SHP77 (cell line): ENCODE results near the gene RTN1.

Source experiments
- DNase-seq, 2 experiments: peaks; one replicate each; lab custom pipeline; 2025; lab: John Stamatoyannopoulos, UW

RTN1 gene

DNA sequence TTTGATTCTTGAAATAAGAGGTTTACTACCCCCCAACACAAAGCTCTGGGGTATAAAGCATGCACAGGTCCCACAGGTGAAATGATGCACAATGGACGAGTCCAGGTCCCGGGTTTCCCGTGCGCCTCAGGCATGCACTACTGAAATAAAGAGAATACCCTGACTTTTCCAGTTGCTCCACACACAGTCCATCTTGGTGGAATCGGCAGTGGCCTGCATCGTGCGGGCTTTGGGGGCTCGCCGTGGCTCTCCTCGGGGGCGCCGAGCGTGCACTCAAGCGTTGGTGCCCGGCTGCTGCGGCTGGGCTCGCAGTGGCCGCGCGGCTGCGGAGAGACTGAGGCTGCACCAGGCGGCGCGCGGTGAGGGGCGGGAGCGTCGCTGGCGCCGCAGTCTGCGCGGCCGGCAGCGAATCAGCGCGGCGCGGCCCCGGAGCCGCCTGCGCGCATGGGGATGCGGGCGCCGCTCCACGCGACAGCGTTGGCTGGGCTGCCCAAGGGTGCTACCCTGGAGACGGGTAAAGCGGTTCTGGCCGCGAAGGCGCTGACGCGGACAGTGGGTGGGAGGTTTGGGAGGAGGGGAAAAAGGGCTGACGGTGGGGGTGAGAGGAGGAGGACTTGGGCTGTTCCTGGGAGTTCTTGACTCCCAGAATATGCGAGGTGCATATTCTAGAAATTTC lies 240.2 kb downstream of the RTN1 start:
- peak; percentile 19 to 55 for DNase-seq

DNA sequence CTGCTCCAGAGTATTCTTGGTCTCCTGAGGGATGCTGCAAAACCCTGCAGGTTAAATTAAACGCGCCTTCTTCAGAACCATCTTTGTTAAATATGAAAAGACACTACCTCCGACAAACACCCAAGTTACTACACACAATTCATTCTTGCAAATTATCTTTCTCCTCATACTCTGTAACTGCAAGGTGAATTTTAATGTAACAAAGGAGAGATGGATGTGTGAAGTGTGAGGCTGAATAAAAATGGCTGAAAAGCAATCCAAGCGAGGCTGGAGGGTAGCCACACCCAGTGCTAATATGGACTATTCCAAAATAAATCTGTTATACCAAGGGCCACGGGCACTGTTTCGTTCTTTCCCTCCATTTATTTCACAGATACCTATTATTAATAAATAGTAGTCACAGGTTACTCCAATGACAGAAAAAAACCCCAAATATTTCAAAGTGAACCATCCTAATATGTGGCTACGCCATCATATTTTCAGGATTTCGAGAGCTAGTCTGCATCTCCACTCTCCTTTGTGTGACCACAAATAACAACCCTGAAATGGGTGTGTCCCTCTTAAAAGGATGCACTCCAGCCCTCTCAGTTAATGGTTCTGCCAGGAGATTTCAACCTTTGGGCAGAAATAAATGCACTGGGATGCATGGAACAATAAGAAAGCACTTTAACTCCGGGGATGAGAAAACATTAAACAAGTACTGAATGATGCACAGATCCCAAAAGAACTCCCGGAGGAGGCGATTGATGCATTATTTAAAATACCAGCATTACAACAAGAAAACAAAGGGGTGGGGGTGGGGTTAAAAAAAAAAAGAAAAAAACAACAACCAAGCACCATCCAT lies 240.9 kb downstream of the RTN1 start:
- DNase-seq, result peak in 1 of 2 experiments; percentile 17

DNA sequence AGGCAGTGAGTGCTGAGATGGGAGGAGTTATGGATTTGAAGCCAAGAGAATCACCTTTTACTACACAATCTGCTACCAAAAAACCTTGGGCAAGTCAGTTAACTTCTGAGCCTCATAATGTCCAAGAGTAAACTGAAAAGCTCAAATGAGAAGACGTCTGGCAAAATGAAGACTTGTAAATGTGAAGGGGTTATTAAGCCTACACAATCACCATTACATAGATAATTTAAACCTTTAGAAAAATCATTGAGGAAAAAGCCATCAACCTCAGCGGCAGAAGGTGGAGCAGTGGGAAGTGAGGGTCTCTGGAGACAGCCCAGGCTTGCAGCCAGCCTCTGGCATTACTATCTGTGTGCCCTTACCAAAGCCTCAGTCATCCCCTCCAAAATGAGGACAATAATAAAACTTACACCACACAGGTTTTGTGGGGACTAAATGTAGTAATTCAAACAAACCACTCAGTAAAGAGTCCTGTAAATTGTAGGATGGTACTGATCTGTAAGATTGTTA lies 243.5 kb downstream of the RTN1 start:
- no peak for DNase-seq

DNA sequence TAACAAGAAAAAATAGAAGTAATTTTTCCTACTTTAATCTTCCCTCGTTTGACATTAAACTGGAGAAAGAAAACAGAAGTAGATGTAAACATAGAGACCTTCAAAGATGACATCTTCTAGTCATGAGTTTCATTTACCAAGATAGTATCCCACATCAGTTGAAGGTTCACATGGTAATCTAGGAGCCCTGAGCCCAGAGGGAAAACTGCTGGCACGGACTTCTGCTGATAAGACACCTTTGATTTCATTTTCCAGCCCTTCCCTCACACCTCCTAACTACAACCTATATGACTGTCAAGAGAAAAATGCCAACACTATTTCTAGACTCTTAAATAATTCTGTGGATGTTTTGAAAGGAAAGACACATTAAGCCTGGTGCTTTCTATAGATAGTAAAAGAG lies 247.9 kb downstream of the RTN1 start:
- no peak for DNase-seq

- no peak for DNase-seq
Measured at GRCh38 chr14:59619061-59619460, 251.5 kb downstream of the RTN1 start.

DNA sequence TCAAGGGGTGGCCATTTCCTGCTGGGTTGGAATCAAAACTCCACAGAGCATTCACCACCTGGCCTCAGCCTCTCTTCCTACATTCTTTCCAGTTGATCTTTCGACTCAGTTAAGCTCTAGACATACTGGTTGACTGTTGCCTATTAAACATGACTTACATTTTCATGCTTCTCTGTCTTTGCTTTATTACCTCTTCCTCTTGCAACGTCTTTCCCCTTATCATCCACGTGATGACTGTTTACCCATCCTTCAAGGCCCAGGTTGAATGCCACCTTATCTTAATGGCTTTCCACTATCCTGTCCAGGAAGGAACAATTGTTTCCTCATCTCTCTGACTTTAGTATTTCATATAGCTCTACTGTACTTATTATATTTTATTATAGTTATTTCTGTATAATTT lies 269.5 kb downstream of the RTN1 start:
- no peak for DNase-seq

DNA sequence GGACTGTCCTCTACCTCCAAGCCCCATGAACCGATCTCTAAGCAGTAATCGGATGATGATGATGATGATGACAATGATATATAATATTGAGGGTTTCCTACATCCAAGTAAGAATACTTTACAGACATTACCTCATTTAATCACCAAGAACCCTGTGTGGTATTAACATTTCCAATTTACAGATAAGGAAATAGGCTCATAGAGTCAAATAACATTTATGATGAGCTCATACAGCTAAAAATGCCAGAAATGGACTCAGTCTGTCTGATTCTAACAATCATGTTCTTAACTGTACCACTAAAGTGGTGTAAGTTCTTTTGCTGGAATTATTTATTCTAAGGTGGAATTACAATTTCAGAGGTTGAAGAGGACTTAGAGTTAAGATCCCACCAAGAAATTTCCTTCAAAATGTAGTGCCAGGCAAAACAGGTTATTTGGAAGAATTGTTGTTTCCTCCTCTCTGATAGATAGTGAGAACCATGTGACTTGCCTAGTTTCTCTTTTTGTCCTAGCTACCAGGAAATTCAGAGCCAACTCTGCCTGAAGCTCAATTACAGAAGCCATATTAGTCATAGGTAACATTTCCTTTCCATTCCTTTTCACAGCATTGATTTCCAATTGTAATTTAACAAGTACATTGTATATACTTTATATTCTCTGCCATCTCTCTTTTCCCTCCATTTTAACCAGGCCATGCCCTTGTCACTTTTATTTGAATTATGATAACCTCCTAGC lies 270.2 kb downstream of the RTN1 start:
- no peak for DNase-seq

DNA sequence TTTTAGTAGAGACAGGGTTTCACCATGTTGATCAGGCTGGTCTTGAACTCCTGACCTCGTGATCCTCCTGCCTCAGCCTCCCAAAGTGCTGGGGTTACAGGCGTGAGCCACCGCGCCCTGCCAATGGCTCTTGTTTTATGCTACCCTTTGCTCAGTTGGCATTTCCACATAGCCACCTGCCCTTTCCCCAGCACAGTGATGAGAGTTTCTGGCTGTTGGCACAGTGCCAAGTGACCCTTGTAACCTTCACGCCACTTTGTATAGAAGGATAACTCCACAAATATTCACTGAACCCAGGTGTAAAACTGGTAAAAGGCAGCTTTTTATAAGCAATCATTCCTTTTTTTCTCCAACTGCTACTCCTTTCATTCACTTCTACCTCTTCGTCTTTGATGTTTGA lies 275.5 kb downstream of the RTN1 start:
- DNase-seq, result no peak

GRCh38 chr14:59591641-59592370 lies 278.8 kb downstream of the RTN1 start:
- DNase-seq, result peak in 1 of 2 experiments; percentile 10

- no peak for DNase-seq
Measured at GRCh38 chr14:59588101-59588500, 282.5 kb downstream of the RTN1 start.

DNA sequence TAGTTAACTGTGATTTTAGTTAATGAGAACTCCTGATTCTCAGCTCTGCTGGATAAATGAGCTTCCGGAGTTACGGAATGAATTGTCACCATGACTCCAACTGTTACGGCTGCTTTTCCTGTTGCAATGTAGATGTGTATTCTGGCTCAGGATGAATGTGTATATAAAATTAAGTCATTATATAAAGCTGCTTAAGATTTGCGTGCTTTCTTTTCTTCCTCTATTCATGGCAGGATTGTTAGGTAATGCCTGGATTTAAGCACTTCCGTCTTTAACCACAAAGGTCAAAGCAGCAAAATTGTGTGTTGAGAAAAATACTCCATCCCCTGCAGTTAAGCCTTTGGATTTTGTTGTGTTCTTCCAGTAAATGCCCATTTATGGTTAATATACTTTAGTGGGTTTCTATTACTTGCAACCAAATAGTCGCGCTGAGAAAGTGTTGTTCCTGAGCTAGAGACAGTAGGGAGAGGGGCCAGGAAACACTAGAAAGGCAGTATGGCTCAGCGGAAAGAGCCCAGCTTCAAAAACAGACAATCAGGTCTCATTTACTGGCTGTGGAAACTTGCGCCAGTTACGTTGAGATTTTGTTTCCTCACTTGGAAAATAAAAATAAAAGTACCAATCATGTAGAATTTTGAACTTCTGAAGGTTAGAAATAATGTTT lies 284.6 kb downstream of the RTN1 start:
- no peak for DNase-seq

DNA sequence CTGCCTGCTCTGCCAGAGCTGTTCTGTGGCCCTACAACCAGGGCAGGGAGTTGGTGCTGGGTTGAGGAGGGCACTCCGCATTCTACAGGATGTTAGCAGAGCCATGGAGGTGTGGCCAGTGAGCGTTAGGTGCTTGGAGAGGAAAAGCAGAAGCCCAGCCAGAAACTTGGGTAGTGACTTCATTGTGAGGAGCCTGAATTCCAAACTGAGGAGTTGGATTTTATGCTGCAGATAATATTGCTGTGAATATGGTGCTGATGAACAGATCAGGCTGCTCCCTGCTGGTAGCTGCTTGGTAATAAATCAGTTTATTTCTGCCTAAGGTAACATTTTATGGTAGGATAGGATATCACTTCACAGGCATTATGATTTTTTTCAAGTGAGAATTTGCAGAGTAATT lies 286.8 kb downstream of the RTN1 start:
- DNase-seq, result no peak

DNA sequence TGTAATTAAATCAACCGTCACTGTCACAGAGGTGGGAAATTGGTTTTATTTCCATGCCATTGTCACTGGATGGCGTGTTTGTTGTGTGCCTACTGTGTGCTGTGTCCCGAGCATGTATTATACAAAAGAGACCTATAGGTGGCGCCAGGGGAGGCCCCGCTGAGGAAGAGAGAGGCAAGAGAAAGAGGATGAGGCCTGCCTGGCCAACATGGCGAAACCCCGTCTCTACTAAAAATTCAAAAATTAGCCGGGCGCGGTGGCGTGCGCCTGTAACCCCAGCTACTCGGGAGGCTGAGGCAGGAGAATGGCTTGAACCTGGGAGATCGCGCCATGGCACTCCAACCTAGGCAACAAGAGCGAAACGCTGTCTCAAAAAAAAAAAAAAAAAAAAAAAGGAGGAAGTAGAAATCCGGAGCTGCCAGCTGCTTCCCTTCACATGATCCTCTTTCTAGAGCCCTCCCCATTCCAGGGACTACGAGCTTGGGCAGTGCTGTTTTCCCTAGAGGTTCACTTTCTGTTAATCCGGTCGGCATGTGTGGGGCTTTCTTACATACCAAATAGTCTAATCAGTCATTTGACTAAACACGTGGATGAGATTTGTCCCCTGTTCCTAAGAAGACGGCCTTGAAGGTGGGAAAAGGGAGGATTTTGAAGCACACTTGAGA lies 287.6 kb downstream of the RTN1 start:
- no peak for DNase-seq

DNA sequence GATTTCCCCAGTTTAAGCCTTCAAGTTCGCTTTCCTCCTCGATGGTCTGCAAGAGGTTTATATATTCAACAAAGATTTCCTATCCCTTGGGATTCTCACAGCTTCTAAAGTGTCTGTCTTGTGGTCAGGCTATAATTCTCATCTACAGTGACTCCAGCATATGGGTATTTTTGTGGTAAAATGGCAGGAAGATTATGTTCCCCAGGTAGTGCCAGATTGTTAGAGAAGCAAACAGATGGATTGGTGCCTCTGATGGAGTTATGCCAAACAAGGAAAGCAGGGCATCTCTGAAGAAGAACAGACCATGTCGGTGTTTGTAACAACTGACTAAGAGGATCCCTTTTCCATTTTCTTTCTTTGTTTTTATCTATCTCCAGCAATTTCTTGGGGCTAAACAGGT lies 288.4 kb downstream of the RTN1 start:
- no peak for DNase-seq

DNA sequence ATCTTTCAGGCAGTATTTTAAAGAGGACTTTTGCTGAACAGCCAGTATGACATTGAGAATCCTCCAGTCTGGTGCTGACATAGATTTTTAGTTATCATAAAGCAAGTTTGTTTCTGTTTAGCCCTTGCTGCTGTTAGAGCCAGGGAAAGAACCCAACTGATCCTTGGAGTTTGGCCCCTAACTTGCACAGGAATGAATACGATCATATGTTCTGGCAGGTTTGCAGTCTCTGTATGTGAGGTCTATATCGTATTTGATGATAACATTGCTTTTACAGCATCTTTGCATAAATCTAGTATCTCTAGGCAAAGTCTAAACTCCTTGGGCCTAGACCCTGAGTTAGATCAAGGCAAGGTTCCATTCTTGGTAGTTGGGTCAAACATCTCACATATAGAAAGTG lies 289.7 kb downstream of the RTN1 start:
- no peak for DNase-seq

- peak; percentile 91 to 98 for DNase-seq
Measured at GRCh38 chr14:59576332-59577294, 294.0 kb downstream of the RTN1 start, which contains the start of gene CCDC175. TSS of gene CCDC175 (minus strand) at chr14:59576812. CDS start at chr14:59576775, 37 bp downstream.

- DNase-seq, result peak in 1 of 2 experiments; percentile 21
Measured at GRCh38 chr14:59570122-59570521, 300.5 kb downstream of the RTN1 start.

DNA sequence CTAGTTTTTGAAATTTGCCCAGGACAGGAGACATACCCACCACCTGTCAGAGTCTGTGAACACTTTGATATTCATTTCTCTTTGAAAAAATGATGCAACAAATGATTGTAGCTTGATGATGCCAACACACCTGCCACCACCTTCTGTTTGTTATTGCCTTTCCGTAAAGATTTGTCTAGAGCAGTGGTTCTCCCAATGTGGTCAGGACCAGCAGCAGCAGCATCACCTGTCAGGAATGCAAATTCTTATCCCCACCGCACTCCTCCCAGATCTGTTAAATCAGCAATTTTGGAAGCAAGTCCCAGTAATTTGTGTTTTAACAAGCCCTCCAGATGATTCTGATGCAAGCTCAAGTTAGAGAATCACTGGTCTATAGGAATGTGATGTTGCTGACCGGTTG lies 303.9 kb downstream of the RTN1 start:
- DNase-seq, result no peak

DNA sequence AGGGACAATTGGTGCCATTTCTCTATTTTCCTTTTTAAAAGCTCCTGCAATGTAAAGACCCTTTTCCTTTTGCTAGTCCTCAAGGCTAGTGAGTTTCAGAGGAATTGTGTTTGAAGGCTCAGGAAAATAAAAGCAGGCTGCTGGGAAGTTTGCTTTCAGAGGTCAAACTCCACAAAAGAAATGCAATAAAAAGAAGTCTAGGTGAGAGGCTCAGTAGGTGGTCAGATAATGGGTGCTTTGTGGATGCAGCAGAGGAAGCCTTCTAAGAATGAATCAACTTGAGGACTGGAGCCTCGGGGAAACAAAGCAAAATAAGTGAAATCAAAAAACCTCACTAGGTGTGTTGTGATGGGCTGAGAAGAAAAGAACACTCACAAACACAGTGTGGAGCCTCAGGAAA lies 304.3 kb downstream of the RTN1 start:
- DNase-seq, result no peak
